Fibroblast of the aortic adventitia (primary cell): ENCODE measurements around the gene HSPA4L. TPM values are rescaled to one million over a fixed set of nuclear protein-coding genes. Genes with fewer than 3 reads are reported as not detected.
A peak's percentile ranks its signal among the peaks of the same experiment; 100 is the strongest.

Source experiments
- DNase-seq: peaks from one replicate; pipeline ENCODE4 v3.0.0-alpha.2; 2010; ENCODE audit warnings: low read depth
- H3K4me3 ChIP-seq: 2 replicates; pipeline ENCODE4 v1.5.1; 2011; ENCODE audit warnings: low read depth, mild to moderate bottlenecking, control low read depth, low read length, moderate library complexity
- CTCF ChIP-seq: IDR thresholded peaks from 2 replicates; pipeline ENCODE4 v1.5.1; 2011; ENCODE audit warnings: mild to moderate bottlenecking, low read length, control low read depth, inconsistent platforms; ENCODE audit not compliant: insufficient read depth
- total RNA-seq: library from RNA; depleted of rRNA; stranded (reverse); fragments of >200 nt; gene quantifications from 2 replicates; pipeline ENCODE4 v1.2.3, GENCODE V29; 2012; ENCODE audit warnings: low replicate concordance

HSPA4L gene
- 10.7 and 10.9 TPM in 2 replicates for total RNA-seq

- peak; percentile 26 for TF ChIP-seq CTCF
- H3K4me3 ChIP-seq = peak within 1 kb of the TSS; percentile 94
- DNase-seq = peak; percentile 59
These were observed at the start of gene HSPA4L for GRCh38 chr4:127782275-127783025. HSPA4L (plus strand) TSS chr4:127782322; CDS start chr4:127782551, 229 bp downstream.

DNA sequence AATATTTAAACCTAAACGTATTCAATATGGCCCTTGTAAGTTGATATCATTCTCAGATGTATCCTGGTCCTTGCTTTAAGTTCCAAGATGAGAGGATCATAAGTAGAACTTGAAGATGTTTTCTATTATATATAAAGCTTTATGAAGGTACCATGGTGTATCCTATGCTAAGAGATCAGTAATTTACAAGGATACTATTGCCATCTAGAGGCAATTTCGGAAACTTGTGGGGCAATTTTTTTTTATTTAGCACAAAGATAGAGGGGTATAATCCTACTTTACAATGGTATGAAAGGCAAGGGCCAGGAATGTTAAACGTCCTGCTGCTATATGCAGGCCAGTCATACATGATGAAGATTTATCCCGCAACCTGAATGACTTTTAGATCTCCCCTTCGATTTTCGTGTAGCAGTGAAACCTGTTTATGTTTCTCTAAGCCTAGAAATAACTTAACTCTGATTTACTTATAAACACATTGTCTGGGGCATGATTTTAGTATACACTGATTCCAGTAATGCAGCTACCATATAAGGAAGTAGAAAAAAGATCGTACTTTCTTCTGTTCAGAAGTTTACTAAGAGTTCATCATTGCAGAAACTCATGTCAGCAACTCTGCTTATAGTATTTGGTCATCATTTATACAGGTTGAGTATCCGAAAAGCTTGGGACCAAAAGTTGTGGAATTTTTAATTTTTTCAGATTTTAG, 49.3 kb upstream of the HSPA4L start:
- H3K4me3 ChIP-seq = no peak overlapping the region
- peak; percentile 66 for TF ChIP-seq CTCF
- peak; percentile 72 for DNase-seq

- DNase-seq = no peak
These were observed 47.1 kb upstream of the HSPA4L start for GRCh38 chr4:127734976-127735375.

DNA sequence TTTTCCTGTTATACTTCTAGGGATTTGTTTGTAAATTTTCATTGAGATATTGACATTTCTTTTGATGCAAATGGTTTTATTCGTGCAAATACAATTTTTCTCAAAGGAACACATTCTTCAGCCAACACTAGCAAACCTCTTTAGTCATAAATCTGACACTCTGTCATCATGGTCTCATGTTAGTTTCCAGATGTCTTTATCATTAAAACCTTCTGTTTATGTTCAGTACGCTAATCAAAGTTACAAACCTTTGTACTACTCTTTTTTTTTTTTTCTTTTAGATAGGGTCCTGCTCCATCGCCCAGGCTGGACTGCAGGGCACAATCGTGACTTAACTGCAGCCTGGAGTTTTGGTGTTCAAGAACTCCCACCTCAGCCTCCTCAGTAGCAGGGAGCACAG, 44.8 kb upstream of the HSPA4L start:
- no peak for DNase-seq
- TF ChIP-seq CTCF = no peak
- H3K4me3 ChIP-seq = no peak overlapping the region

More at GRCh38 chr4:127734976-127735375, 47.1 kb upstream of the HSPA4L start:
- no peak for TF ChIP-seq CTCF
- no peak overlapping the region for H3K4me3 ChIP-seq

DNA sequence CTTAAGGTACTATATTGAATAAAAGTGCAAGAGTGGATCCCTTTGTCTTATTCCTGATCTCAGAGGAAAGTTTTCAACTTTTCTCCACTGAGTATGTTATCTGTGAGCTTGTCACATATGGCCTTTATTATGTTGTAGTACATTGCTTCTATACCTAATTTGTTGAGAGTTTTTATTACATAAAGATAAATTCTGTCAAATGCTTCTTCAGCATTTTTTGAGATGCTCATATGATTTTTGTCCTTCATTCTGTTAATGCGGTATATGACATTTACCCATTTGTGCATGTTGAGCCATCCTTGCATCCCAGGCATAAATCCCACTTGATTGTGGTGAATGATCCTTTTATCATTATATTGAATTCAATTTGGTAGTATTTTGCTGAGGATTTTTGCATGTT, 40.9 kb upstream of the HSPA4L start:
- TF ChIP-seq CTCF = no peak
- H3K4me3 ChIP-seq = no peak overlapping the region
- no peak for DNase-seq

GRCh38 chr4:127747883-127748282, 34.2 kb upstream of the HSPA4L start:
- no peak for TF ChIP-seq CTCF
- H3K4me3 ChIP-seq = no peak overlapping the region
- DNase-seq = no peak
